Uterus (tissue), 2 donors: ENCODE data around the gene TADA3.

Experiments
- CTCF ChIP-seq, 4 experiments: fragments of 200-600 bp in 2 of 4; fragments of 450-650 bp in 2 of 4; sonication (generic) in 2 of 4; IDR thresholded peaks; one replicate each; pipeline ENCODE4 v1.5.1; 2016 to 2019; ENCODE audit warnings: antibody characterized with exemption in 4 of 4, mild to moderate bottlenecking in 2 of 4, moderate library complexity in 1 of 4
- POLR2A ChIP-seq, 2 donors: fragments of 450-650 bp; IDR thresholded peaks; one replicate each; pipeline ENCODE4 v1.6.1; 2016; ENCODE audit warnings: antibody characterized with exemption in 2 of 2, mild to moderate bottlenecking in 1 of 2, moderate library complexity in 1 of 2

GRCh38 chr3:9760779-9761505, 31.3 kb downstream of the TADA3 start:
- TF ChIP-seq CTCF (IDR thresholded peaks at IDR 0.05) = no peak
- no peak for TF ChIP-seq POLR2A (IDR thresholded peaks at IDR 0.05)
